Kasumi-1 (cell line): ENCODE measurements around the gene MSH5.

Source experiments
- DNase-seq, 2 experiments: peaks; one replicate each; lab custom pipeline; 2025; lab: John Stamatoyannopoulos, UW

MSH5 gene

DNA sequence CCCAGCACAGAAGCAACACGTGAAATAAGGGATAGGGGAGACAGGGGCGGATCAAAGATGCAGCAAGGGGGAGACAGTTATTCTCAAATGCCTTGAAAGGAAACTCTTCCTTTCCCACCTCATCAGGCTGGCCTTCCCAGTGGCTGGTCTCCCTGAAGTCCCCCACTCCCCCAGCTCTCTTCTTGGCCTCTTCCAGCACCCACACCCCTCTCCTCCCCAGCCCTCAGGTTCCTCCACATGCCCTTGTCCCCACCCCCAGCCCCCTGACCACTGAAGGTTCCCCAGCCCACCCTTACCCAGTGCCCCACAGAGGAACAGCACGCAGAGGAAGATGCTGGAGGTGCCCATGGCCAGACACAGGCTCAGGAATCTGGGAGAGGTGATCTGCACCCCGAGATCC is 26.3 kb upstream of the MSH5 start:
- no peak for DNase-seq

- DNase-seq, result no peak
These were observed 25.7 kb upstream of the MSH5 start for GRCh38 chr6:31713991-31714684.

DNA sequence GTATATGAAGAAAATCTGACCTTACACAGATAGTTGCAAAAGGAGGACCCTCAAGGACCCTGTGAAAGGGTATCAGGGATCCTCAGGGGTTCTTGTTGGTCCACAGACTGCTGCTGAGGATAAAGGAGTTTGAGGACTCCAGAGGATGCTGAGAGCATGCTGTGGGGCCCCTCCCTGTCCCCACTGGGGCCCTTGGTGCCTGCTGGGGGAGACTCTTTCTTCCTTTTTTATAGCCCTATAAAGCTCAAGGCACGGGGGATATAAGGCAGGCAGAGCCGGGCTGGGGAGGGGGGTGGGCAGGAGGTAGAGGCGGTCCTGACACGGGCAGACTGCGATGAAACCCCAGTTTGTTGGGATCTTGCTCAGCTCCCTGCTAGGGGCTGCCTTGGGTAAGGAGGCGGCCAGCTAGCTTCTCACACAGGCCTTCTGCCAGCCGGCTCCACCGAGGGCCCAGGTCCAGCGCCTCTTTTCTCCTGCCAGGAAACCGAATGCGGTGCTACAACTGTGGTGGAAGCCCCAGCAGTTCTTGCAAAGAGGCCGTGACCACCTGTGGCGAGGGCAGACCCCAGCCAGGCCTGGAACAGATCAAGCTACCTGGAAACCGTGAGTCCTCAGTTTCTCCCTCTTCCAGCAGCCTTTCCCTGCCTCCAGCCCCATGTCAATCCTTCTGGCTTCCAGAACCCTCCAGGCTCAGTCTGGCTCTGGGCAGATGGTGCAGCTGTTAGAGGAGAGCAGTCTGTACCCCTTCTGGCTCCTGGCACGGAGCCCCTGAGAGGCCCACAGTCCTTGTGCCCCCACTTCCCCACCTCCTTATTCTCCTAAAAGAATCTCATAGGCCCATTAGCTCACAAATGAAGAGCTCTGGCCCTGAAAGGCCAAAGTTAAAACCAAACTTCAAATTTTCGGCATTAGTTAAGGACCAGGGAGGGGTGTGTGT is 24.5 kb upstream of the MSH5 start, which contains the start of gene LY6G6D:
LY6G6D (plus strand) TSS at position 327 of the 937 bp plus-strand sequence; CDS start at position 335, 8 bp downstream.
- no peak for DNase-seq

DNA sequence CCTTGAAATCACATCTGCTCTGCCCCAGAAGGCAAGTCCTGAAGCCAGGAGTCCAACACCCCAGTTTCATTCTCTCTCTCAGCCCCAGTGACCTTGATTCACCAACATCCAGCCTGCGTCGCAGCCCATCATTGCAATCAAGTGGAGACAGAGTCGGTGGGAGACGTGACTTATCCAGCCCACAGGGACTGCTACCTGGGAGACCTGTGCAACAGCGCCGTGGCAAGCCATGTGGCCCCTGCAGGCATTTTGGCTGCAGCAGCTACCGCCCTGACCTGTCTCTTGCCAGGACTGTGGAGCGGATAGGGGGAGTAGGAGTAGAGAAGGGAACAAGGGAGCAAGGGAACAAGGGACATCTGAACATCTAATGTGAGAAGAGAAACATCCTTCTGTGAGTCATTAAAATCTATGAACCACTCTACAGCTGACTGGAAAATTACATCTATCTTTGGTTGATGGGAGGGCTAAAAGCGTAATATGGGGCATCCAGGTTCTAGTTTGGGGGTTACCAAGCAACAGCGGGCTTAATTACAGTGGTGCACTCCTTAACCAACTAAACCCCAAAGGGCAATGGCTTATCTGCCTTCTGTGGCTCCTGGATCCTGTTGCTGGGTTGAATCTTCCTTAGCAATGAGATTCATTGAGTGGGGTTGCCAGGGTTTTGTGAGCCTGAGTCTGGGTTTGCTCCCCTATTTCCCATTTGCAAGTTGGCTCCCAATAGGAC is 22.1 kb upstream of the MSH5 start:
- DNase-seq, result no peak

- DNase-seq, result no peak
These were observed 21.5 kb upstream of the MSH5 start for GRCh38 chr6:31718265-31718664.

GRCh38 chr6:31719001-31719400 is 20.8 kb upstream of the MSH5 start:
- no peak for DNase-seq

DNA sequence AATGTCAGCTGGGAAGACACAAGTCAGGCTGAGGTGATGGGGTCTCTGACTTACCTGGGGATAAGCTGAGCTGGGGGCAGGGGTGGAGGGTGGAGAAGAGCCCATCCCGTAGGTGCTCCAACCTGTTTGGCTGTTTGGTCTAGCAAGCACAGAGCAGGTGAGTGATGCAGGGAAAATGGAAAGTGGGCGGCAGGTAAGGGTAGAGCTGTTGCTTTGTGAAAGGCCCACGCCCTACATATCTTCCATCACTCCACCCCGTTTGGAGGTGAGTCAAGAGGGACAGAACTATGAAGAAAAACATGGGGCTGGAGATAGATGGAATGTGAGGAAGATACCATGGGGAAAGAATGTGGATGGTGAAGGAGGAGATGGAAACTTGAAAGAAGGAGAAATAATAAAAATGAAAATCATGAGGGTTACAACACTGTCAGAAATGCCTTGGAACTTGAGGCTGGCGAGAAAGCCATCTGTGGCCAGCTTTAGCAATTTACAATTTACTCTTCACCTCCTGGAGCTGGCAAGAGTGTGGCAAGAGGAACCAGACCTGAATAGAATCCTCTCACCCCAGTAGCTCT is 19.5 kb upstream of the MSH5 start:
- DNase-seq, result no peak

GRCh38 chr6:31721351-31722020 is 18.3 kb upstream of the MSH5 start, which contains the start of gene LY6G6C:
Gene LY6G6C (minus strand): TSS chr6:31721746. CDS start chr6:31721679, 67 bp downstream.
- no peak for DNase-seq

DNA sequence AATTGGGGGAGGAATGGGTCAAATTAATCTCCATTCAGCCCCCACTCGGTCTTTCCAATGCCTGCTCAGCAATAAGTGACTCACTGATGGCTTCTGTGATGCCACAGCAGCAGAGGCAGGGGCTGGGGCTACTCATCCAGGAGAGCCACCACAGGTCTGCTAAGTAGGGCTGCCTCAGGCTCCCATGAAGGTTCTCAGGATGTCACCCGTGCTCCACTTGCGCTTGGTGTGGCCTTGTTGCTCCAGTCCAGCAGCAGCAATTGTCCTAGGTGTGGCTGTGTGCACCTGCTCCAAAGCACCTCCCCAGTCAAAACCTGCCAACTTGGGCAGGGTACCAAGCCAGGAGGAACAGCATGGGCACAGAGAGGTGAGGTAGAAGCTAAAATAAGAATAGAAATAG is 17.6 kb upstream of the MSH5 start:
- no peak for DNase-seq

- no peak for DNase-seq
These were observed 16.4 kb upstream of the MSH5 start, which contains the start of gene MPIG6B for GRCh38 chr6:31723245-31723979. Gene MPIG6B (plus strand): TSS chr6:31723373. CDS start chr6:31723384, 11 bp downstream.

- DNase-seq, result no peak
These were observed 15.7 kb upstream of the MSH5 start for GRCh38 chr6:31723980-31724691.

GRCh38 chr6:31725502-31726350 is 14.1 kb upstream of the MSH5 start:
- peak; percentile 58 to 77 for DNase-seq

- peak; percentile 95 to 97 for DNase-seq
These were observed 12.6 kb upstream of the MSH5 start for GRCh38 chr6:31727034-31727716.

- peak in 1 of 2 experiments; percentile 86 for DNase-seq
These were observed 11.8 kb upstream of the MSH5 start for GRCh38 chr6:31727717-31728671.

- peak; percentile 41 to 48 for DNase-seq
These were observed 10.9 kb upstream of the MSH5 start, which contains the start of gene DDAH2 for GRCh38 chr6:31728767-31729514. Gene DDAH2 (minus strand): TSS chr6:31729299. CDS start chr6:31729161, 138 bp downstream.

- DNase-seq, result peak; percentile 78 to 82
These were observed 10.3 kb upstream of the MSH5 start for GRCh38 chr6:31729515-31729978.
